ENCODE measurements around the gene RNF150.
"Not testable (repeated sequence)": the region's sequence is repeated elsewhere in the genome, so short reads cannot be mapped to it uniquely, and the experiment has no call there.

The RNF150 gene

DNA sequence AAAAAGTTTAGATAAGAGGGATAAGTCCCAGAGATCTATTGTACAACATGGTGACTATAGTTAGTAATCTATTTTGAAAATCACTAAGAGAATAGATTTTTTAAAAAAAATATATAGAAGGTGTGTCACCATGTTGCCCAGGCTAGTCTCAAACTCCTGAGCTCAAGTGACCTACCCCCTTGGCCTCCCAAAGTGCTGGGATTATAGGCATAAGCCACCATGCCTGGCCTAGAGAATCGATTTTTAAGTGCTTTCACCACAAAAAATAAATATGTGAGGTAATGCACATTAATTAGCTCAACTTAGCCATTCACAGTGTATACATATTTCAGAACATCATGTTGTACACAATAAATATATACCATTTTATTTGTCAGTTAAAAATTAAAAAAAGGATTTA is 320.4 kb downstream of the RNF150 start:
- TF ChIP-seq POLR2AphosphoS5 (IDR thresholded peaks at IDR 0.05; ENCODE audit: low read depth): no peak
- TF ChIP-seq SPI1 (IDR thresholded peaks at IDR 0.05; ENCODE audit: borderline replicate concordance, low read depth): no peak
- Histone ChIP-seq H3K4me3 (replicated peaks; ENCODE audit: insufficient read depth, low read length) (no peak overlapping the region), H3K27me3 (ENCODE audit: insufficient read depth, poor library complexity, severe bottlenecking) (no peaks in the 10 kb centered on the region), H3K27ac (replicated peaks) (no peak overlapping the region)
- DNase-seq (ENCODE audit: low read depth in 1 of 2, low spot score in 1 of 2): no peak

GRCh38 chr4:140811429-140811828 is 321.8 kb downstream of the RNF150 start:
- Histone ChIP-seq H3K27me3 (ENCODE audit: insufficient read depth, poor library complexity, severe bottlenecking) (no peaks in the 10 kb centered on the region), H3K27ac (replicated peaks) (no peak overlapping the region), H3K4me3 (replicated peaks; ENCODE audit: insufficient read depth, low read length) (no peak overlapping the region)
- TF ChIP-seq REST (IDR thresholded peaks at IDR 0.05; ENCODE audit: insufficient replicate concordance, low read depth) (no peak), POLR2AphosphoS5 (IDR thresholded peaks at IDR 0.05; ENCODE audit: low read depth) (no peak), GABPA (IDR thresholded peaks at IDR 0.05; ENCODE audit: low read depth) (no peak), SPI1 (IDR thresholded peaks at IDR 0.05; ENCODE audit: borderline replicate concordance, low read depth) (no peak)
- TF ChIP-seq, protein P1, sequence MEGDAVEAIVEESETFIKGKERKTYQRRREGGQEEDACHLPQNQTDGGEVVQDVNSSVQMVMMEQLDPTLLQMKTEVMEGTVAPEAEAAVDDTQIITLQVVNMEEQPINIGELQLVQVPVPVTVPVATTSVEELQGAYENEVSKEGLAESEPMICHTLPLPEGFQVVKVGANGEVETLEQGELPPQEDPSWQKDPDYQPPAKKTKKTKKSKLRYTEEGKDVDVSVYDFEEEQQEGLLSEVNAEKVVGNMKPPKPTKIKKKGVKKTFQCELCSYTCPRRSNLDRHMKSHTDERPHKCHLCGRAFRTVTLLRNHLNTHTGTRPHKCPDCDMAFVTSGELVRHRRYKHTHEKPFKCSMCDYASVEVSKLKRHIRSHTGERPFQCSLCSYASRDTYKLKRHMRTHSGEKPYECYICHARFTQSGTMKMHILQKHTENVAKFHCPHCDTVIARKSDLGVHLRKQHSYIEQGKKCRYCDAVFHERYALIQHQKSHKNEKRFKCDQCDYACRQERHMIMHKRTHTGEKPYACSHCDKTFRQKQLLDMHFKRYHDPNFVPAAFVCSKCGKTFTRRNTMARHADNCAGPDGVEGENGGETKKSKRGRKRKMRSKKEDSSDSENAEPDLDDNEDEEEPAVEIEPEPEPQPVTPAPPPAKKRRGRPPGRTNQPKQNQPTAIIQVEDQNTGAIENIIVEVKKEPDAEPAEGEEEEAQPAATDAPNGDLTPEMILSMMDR (IDR thresholded peaks at IDR 0.05; ENCODE audit: insufficient read depth, low read length): no peak
- DNase-seq (ENCODE audit: low read depth in 1 of 2, low spot score in 1 of 2): no peak

- not testable (repeated sequence) for H3K27me3 ChIP-seq (ENCODE audit: insufficient read depth, poor library complexity, severe bottlenecking); H3K4me3 ChIP-seq (replicated peaks; ENCODE audit: insufficient read depth, low read length); DNase-seq (ENCODE audit: low read depth in 1 of 2, low spot score in 1 of 2); H3K27ac ChIP-seq (replicated peaks)
Measured at GRCh38 chr4:140810591-140811169, 322.6 kb downstream of the RNF150 start.
